Activated CD4-positive, alpha-beta T cell treated with anti-CD3 and anti-CD28 coated beads, Interleukin-2, Interleukin-6, amounts not matched to agents 100 ng/mL and 50 ng/mL, durations not matched to agents 16 hours and 8 hours (primary cell): Measurements from ENCODE around the gene BCDIN3D.

Experiments used
- DNase-seq: peaks from one replicate; pipeline ENCODE4 v3.0.0-alpha.2; 2020

BCDIN3D gene

GRCh38 chr12:49854976-49855375, 12.1 kb upstream of the BCDIN3D start:
- no peak for DNase-seq

- DNase-seq, result no peak
These were observed 10.8 kb upstream of the BCDIN3D start for GRCh38 chr12:49853671-49854070.

GRCh38 chr12:49847161-49847560, 4.3 kb upstream of the BCDIN3D start:
- no peak for DNase-seq

- no peak for DNase-seq
These were observed 3.1 kb upstream of the BCDIN3D start for GRCh38 chr12:49846032-49846431.

DNA sequence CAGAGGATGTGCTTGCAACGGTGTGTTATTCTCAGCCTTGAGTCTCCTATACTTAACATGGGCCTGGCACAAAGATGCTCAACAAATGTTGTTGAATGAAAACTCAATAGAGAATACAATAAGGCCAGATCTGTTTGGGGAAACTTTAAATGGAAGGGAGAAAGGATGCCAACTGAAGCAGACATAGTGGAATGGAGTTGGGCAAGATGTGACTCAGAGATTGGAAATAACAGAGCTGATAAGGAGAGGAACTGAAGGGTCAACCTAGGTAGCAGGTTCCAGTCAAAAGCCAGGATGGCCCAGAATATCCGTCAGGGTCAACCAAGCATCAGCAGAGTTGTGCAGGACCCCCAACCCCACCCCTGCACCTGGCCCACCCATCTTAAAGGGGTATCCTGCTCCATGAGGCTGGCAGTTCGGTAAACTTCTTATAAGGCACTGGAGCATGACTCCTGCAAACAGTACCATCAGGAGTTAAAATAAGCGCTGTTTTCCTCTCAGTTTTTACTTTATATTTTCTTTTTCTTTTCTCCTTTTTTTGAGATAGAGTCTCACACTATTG, 1.1 kb upstream of the BCDIN3D start:
- DNase-seq, result no peak

DNA sequence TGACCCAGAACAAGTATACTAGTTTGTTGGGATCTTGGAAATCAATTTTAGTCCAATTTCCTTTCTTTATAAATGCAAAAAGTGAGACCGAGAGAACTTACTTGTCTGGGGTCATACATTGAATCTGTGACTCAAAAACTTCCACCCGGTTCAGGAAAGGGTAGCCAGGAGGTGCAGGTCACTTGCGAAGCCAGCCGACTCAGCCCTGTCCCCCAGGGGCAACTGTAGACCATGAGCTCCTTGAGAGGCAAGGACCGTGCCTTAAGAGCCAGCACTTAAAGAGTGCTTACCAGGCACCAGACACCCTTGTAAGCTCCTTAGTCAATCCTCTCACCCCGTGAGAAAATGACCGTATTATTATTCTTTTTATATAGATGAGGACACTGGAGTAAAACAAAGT, 505 bp upstream of the BCDIN3D start:
- DNase-seq, result no peak

- peak; percentile 48 for DNase-seq
These were observed 3.8 kb downstream of the BCDIN3D start for GRCh38 chr12:49838973-49839633.

GRCh38 chr12:49832836-49833421, 10.0 kb downstream of the BCDIN3D start:
- no peak for DNase-seq

GRCh38 chr12:49831717-49832116, 11.2 kb downstream of the BCDIN3D start:
- no peak for DNase-seq

DNA sequence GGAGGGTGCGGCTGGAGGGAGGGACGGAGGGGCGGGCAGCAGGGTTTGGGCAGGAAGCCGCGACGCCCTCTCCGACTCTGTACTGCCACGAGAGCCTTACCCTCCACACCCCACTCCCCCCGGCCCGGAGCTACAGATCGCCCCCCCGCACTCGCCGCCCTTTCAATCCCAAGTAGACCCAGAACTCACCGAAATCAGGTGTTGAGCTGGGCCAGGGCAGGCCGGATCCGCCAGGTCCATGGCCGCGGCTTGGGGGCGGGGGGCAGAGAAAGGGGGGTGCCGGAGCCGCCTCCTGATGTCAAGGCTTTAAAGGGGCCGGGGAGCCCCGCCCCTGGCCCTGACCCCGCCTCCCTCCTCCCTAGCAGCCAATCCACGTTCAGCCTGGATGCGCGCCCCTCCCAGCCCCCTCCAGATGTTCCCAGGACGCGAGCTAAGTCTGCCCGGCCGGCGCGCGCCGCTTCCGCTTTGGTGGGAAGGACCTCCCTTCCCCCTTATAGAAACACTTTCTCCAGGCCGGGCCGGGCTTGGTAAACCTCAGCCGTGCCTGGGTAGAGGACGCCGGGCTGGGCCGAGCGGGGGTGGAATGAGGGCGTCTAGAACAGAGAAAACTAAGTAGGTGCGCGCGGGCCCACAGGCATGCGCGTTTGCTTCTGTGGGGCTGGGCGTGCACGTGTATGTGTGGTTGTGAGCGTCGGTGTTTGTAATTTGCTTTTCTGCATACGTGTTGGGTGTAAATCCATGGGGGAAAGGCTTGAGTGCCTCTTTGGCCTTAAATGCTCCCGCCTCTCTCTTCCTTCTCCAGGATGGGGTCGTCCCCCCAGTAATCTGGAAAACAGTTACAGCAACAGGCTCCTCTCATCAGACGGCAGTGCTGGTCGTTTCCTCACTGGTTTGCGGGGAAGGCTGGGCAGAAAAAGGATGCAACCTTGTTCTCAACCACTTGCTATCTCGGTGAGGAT, 14.5 kb downstream of the BCDIN3D start, which contains the start of gene NCKAP5L:
NCKAP5L (minus strand) TSS at position 281 of the 959 bp plus-strand sequence. CDS start 24,369 bp downstream, outside the sequence.
- peak; percentile 95 for DNase-seq

DNA sequence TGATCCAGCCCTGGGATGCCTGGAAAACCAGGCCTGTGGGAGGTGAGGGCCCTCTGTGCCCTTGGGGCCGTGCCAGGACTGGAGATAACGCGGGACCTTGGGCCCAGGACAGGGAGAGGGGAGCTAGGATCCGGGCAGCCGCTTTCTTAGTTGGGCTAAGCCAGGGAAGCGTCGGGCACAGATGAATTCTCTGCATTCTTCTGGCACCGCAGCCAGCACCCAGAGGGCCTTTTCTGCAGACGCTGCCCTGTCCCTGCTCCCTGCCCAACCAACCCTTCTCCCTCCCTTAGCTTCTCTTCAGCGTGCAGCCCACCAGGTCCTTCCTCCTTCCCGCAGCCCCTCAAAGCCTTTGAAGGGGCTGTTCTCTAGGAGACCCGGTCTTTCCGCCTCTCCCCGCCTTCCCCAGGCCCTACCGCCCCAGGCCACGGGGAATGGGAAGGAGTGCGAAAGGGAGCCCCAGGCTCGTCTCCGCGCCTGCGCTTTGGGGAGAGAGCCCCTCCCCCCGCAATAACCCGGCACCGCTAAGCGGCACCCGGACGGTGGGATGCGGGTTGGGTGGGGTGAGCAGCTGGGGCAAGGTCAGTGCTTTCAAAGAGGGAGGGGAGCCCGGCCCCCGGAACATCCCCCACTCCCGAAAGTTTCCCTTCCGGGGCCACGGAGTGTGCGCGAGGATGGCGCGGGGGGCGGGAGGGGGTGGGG, 15.4 kb downstream of the BCDIN3D start:
- DNase-seq, result peak; percentile 32

DNA sequence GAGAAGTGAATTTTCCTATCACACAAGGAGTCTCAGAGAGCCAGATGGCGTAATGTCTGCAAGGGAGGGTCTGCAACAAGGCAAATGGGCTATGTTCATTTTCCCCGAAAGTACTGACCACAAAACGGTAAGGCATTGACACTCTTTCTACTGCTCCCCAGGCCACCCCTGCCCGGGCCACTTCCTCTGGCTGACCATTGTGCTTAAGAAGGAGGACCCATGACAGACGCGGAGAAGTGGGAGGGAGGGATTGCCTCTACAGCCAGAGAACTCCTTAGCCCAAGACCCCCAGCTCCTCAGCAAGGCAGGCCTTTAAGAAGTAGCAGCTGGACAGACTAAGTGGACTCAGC, 15.9 kb downstream of the BCDIN3D start:
- DNase-seq, result no peak

DNA sequence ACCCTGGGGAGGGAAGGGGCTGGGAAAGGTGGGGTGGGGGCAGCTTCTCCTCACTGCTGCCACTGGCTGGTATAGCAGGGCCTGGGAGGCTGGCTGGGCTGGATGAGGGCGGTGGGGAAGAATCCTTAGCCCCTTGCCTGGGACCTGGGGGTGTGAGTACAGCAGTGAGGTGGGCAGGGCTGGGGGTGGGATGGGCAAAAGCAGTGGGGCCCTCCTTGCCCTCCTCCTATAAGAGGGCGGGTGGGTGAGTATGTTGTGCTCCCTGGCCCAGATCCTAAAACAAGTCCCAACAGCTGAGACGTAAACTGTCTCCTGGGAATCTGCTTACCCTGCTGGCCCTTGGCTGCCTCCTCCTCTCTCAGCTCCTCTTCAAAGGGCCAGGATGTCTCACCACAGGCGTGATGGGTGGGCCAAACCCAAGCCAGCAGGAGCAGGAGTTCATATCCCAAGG, 16.9 kb downstream of the BCDIN3D start:
- no peak for DNase-seq

DNA sequence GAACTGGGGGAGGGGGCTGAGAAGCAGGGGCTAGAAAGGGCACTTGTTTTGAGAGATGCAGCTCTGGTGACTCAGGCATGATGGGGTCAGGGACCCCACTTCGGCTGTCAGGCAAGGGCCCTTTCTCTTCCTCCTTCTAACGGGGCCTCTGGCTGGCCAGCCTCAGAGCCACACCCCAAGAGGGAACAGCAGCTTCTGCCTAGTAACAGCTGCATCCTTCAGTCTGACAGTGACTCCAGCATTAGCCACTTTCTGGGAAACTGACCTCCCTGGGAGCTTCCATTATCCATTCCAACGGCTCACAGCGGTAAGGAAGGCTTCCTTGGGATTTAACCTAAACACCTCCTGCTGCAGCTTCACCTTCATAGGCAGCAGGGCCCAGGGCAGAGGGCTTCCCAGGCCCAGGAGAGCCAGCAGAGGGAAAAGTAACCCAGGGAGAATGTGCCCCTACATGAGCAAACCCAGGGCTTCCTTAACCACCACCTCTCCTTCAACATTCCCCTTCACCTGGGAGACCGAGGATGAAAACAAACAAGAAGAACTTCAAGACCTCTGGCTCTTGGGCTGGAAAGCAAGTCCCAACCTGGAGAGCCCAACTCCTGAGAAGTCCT, 17.4 kb downstream of the BCDIN3D start:
- no peak for DNase-seq

- no peak for DNase-seq
These were observed 18.0 kb downstream of the BCDIN3D start for GRCh38 chr12:49824895-49825294.

DNA sequence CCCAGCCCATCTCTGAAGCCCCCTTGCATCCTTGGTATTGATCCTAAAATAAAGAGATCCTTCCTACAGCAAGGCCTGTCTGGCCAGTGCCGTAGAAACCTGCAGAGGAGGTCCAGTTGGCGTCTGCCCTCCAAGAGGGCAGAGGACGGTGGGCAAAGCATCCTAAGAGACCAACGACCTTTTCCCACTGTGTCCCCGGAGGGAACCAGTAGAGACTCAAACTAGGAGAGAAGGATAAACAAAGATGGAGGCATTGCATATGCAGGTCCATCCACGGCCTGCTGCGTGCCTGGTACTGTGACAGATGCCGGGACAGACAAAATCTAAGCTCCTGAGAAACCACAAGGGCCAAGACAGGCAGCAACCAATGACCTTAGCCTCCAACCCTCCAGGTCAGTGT, 18.5 kb downstream of the BCDIN3D start:
- DNase-seq, result no peak

DNA sequence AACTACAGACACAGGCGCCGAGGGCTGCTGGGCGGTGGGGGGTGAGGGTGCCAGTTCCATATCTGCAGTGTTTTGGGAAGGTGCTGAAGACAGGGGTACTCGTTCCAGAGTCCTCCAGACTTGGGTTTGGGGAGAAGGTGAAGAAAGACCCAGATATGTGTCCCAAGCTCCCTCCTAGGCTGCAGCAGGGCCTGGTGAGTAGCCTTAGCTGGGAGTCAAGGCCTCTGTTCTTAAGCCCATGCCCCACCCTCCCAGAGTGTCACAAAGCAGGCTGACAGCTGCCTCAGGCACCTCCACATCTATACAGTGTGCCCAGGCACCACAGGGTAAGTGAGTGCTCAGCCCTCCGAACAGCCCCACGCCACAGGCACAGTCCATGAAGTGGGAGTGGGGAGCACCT, 19.0 kb downstream of the BCDIN3D start:
- DNase-seq, result no peak

DNA sequence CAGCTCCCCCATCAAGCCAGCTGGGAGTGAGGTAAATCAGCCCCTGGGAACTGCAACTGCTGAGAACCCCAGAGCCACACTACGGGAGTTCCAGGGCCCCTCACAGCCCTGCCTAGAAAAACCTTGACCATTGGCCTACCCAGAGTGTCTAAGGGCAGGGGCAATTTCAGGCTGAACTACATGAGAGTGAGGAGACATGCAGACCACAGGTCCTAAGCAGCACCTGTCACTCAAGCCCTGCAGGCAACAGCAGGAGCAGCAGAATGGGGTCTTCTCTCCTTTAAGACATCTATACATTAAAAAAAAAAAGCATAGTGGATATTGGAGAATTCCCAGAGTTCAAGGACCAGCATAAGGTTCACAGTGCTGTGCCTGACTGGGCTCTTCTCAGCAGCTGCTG, 19.6 kb downstream of the BCDIN3D start:
- DNase-seq, result no peak

GRCh38 chr12:49821373-49822287, 21.3 kb downstream of the BCDIN3D start:
- DNase-seq, result no peak

GRCh38 chr12:49819786-49820185, 23.1 kb downstream of the BCDIN3D start:
- no peak for DNase-seq

GRCh38 chr12:49818241-49818895, 24.5 kb downstream of the BCDIN3D start:
- no peak for DNase-seq
